Kidney (tissue), 14 donors: ENCODE measurements around the gene NSD1. TPM values are rescaled to one million over a fixed set of nuclear protein-coding genes. Genes with fewer than 3 reads are reported as not detected.

ENCODE experiments used
- DNase-seq, 5 donors: peaks; one replicate each; pipeline ENCODE4 v3.0.0-alpha.2; 2013 to 2020
- FAIRE-seq: peaks from 2 replicates; lab custom pipeline; 2012; peaks lifted over from hg19 to GRCh38; lab: Jason Lieb, UNC
- H3K27ac ChIP-seq, 2 donors: one replicate each; pipeline ENCODE4 v1.7.0; 2013; ENCODE audit warnings: low read depth in 2 of 2, low read length in 2 of 2, inconsistent platforms in 1 of 2
- H3K27me3 ChIP-seq: one replicate; pipeline ENCODE4 v1.7.1; 2013; ENCODE audit warnings: low read length, inconsistent platforms; ENCODE audit not compliant: control insufficient read depth, insufficient read depth
- H3K36me3 ChIP-seq, 3 donors: one replicate each; pipeline versions ENCODE4 v1.7.0 to v1.7.1; 2013; ENCODE audit warnings: low read length in 3 of 3, control low read depth in 1 of 3, inconsistent platforms in 1 of 3; ENCODE audit not compliant: insufficient read depth in 3 of 3, control insufficient read depth in 2 of 3
- H3K4me1 ChIP-seq, 3 donors: one replicate each; pipeline versions ENCODE4 v1.7.0 to v1.7.1; 2013; ENCODE audit warnings: low read length in 3 of 3, inconsistent platforms in 1 of 3, low read depth in 1 of 3; ENCODE audit not compliant: control insufficient read depth in 2 of 3, insufficient read depth in 2 of 3
- H3K4me3 ChIP-seq, 3 donors: one replicate each; pipeline versions ENCODE4 v1.7.0 to v1.8.1; 2013; ENCODE audit warnings: low read length in 3 of 3, control low read depth in 1 of 3, inconsistent platforms in 1 of 3
- H3K9ac ChIP-seq, 3 donors: one replicate each; pipeline versions ENCODE4 v1.7.0 to v1.7.1; 2013; ENCODE audit warnings: low read length in 3 of 3, control low read depth in 1 of 3, inconsistent platforms in 1 of 3
- H3K9me3 ChIP-seq, 3 donors: one replicate each; pipeline versions ENCODE4 v1.7.0 to v1.7.1; 2013; ENCODE audit warnings: low read length in 3 of 3, control low read depth in 1 of 3, inconsistent platforms in 1 of 3; ENCODE audit not compliant: control insufficient read depth in 2 of 3, insufficient read depth in 1 of 3
- intact Hi-C: fragments of 100-400 bp; cut with DNase I; formaldehyde crosslinking; loops from one replicate; pipeline ENCODE4 v1.11.1; 2022
- polyA plus RNA-seq: library from polyadenylated mRNA; stranded (reverse); fragments of 350-450 nt; fragmentation: Illumina TruSeq; extraction: RNeasy Lipid Tissue Mini Kit (QIAGEN cat#74804); gene quantifications from one replicate; pipeline ENCODE4 v1.2.3, GENCODE V29; 2014; ENCODE audit warnings: low read depth, low replicate concordance; ENCODE audit not compliant: insufficient read depth
- total RNA-seq: library from RNA; stranded (reverse); fragmentation: NEBNext Ultra II Directional; extraction: Animal tissue kit (Norgen Biotek cat#: 25700); gene quantifications from one replicate; pipeline ENCODE4 v1.2.1, GENCODE V29; 2021
- TF ChIP-seq, protein P1 (sequence below): IDR thresholded peaks from 3 replicates; pipeline ENCODE4 v1.5.1; 2012; ENCODE audit warnings: mild to moderate bottlenecking, moderate library complexity, borderline replicate concordance; ENCODE audit not compliant: insufficient read depth; ENCODE audit errors: extremely low read depth
- donor health status: control.
- donor health status: control.
- donor health status: control.
- donor health status: control.
- donor health status: control.
- donor health status: DM: yes; HTN: yes; CAD: no.
- donor health status: Normal renal cell carcinoma (clear cell type).

Gene NSD1
- total and polyA plus RNA-seq, 2 donors from 2014 or later, result 6.0 to 99.1 TPM

DNA sequence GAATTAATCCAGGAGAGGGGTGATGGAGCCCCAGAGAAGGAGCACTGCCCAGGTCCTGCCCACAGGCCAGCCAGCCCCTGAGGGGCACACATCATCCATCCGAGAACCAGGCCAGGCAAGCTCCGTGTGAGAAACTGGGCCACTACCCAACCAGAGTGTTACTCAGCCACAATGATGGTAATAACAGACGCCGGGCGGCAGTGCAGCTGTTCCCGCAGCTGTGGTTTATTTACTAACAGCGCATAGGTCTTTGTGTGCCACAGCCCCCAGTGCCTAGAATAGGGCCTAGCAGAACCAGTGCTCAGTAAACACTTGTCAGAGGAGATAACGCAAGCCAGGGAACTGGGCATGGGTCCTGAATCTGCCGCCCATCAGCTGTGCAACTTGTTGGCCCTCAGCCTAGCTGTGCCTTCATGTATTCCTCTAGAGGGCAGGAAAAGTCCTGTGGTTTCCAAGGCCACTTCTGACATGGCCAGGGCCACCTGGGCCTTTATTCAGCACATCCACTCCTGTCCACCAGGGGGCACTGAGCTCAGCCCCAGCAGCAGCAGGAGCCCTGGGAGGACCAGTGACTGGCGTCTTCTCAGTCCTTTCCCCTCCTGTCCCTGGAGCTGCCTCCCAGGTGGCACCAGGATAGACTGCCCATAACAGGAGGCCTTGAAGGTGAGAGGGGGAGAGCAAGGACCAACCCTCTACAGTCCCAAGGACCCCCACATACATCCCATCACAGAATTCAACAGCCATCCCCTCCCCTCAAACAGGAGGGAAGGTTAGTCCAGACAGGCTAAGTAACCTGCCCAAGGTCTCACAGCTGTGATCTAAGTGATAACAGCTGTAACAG lies 176.0 kb downstream of the NSD1 start:
- Histone ChIP-seq H3K27ac (no peak overlapping the region), H3K36me3 (peaks cover 0 to 13% (median 9%) of the 10 kb centered on the region in 3 donors), H3K9ac (no peak overlapping the region), H3K4me1 (peaks cover 0 to 13% (median 0%) of the 10 kb centered on the region in 3 donors), H3K4me3 (no peak overlapping the region), H3K9me3 (no peaks in the 10 kb centered on the region), H3K27me3 (no peaks in the 10 kb centered on the region)
- TF ChIP-seq, protein P1, sequence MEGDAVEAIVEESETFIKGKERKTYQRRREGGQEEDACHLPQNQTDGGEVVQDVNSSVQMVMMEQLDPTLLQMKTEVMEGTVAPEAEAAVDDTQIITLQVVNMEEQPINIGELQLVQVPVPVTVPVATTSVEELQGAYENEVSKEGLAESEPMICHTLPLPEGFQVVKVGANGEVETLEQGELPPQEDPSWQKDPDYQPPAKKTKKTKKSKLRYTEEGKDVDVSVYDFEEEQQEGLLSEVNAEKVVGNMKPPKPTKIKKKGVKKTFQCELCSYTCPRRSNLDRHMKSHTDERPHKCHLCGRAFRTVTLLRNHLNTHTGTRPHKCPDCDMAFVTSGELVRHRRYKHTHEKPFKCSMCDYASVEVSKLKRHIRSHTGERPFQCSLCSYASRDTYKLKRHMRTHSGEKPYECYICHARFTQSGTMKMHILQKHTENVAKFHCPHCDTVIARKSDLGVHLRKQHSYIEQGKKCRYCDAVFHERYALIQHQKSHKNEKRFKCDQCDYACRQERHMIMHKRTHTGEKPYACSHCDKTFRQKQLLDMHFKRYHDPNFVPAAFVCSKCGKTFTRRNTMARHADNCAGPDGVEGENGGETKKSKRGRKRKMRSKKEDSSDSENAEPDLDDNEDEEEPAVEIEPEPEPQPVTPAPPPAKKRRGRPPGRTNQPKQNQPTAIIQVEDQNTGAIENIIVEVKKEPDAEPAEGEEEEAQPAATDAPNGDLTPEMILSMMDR, result peak; percentile 75
- DNase-seq, result peak; percentile 74 to 80 (median 75)
- intact Hi-C loops, result no loop called here
- no peak for FAIRE-seq

DNA sequence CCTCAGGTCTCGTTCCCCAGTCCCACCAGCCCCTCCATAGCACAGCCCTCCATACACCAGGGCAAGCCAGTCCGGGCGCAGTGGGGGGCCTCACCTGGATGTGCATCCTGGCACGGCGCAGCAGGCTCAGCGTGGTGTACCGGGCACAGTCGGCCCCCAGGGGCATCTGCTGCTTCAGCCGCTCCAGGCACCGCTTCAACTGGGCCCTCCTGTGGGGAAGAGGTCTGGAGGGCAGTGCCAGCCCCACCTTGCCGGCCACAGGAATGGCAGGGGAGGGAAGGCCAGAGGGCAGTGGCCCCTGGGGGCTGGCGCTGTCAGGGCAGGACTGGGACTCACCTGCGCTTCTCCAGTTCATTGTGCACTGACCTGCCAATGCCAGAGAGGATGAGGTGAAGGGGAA lies 176.8 kb downstream of the NSD1 start:
- Histone ChIP-seq H3K4me3 (no peak overlapping the region), H3K9me3 (no peaks in the 10 kb centered on the region), H3K9ac (no peak overlapping the region), H3K36me3 (peaks cover 0 to 13% (median 9%) of the 10 kb centered on the region in 3 donors), H3K27me3 (no peaks in the 10 kb centered on the region), H3K4me1 (peaks cover 0 to 11% (median 0%) of the 10 kb centered on the region in 3 donors), H3K27ac (no peak overlapping the region)
- intact Hi-C loops, result no loop called here
- FAIRE-seq, result no peak
- peak in 1 of 5 donors; percentile 75 for DNase-seq
- TF ChIP-seq, protein P1, result no peak

DNA sequence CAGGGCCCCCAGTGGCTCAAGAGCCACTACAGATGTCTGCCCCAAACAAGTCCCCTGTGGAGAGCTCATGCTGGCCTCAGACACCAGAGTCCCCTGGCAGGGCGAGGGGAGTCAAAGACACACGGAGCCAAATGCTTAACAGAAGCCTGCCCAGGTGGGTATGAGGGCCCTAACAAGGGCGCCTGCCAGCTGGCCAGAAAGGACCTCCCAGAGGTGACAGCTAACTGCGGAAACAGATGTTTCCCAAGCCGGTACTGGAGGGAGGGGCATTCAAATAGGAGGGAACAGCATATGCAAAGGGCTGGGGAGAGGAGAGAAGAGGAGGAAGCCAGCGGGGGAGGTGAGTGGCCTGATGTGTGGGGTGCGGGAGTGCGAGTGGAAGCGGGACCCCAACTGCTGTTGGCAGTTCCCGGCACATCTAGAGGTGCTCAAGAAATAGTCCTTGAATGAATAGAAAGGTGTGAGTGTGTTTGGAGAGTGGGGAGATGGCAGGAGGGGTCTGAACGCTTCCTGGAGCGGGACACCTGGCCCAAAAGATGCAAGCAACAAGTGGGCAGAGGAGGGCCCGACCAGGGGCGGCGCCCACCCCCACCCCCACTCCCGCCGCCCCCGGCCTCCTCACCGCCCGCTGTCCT lies 177.3 kb downstream of the NSD1 start:
- peaks cover 0 to 11% (median 0%) of the 10 kb centered on the region in 3 donors for H3K4me1 ChIP-seq

More for the DNA sequence above, 177.3 kb downstream of the NSD1 start:
- Histone ChIP-seq H3K9me3 (no peaks in the 10 kb centered on the region), H3K36me3 (peaks cover 0 to 9% (median 4%) of the 10 kb centered on the region in 3 donors), H3K9ac (no peak overlapping the region), H3K4me3 (peak overlapping the region in 1 of 3 donors; percentile 44), H3K27me3 (no peaks in the 10 kb centered on the region), H3K27ac (no peak overlapping the region)
- FAIRE-seq (no peak), DNase-seq (peak; percentile 22 to 69 (median 51))
- TF ChIP-seq, protein P1, result no peak
- intact Hi-C loops, result no loop called here
